ENCODE results near the gene KCNMA1.

GRCh38 chr10:77601488-77601887 lies 36.1 kb downstream of the KCNMA1 start:
- TF ChIP-seq CTCF (IDR thresholded peaks at IDR 0.05) (no peak), POLR2A (IDR thresholded peaks at IDR 0.05) (no peak)
